ENCODE results near the gene SLC26A9.
"Not testable (repeated sequence)": the region's sequence is repeated elsewhere in the genome, so short reads cannot be mapped to it uniquely, and the experiment has no call there.

The SLC26A9 gene

DNA sequence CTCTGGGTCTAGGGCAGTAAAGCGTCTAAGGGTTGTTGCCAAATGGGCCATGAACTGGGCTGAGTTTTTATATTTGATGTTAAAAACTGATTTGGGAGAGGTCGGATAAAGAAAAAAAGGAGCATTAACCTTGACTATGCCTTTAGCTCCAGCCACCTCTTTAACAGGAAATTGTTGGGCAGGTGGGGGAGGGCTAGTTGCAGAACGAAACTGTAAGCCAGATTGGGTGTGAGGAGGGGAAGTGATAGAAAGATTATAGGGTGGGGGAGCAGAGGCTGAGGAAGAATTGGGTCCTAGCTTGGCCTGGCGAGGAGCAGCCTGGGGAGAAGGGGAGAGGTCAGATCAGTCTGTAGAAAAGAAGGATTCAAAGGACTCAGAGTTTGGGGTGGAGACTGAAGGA is 54.2 kb downstream of the SLC26A9 start:
- not testable (repeated sequence) for DNase-seq

- DNase-seq = no peak
Measured at GRCh38 chr1:205883792-205884191, 59.5 kb downstream of the SLC26A9 start.

- DNase-seq = no peak
Measured at GRCh38 chr1:205880923-205881322, 62.3 kb downstream of the SLC26A9 start.

DNA sequence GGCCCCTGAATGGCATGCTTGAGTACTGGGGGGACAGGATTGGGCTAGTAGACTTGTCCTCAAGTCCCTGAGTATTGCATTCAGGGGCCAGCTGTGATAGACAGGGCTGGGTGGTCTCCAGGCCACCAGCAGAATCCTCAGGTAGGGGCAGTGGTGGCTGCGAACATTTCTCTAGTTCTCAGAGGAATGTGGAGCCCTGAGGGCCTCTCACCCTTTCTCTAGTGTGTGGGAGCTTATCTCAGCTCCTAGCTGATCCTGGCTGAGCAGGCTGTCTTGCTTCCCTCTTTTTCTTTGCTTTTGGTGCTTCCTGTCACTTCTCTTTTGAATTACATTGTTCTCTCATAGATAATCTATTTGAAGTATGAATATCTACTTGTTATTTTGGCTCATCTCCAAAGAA is 63.3 kb downstream of the SLC26A9 start:
- DNase-seq = no peak

GRCh38 chr1:205878026-205878425 is 65.2 kb downstream of the SLC26A9 start:
- no peak for DNase-seq

DNA sequence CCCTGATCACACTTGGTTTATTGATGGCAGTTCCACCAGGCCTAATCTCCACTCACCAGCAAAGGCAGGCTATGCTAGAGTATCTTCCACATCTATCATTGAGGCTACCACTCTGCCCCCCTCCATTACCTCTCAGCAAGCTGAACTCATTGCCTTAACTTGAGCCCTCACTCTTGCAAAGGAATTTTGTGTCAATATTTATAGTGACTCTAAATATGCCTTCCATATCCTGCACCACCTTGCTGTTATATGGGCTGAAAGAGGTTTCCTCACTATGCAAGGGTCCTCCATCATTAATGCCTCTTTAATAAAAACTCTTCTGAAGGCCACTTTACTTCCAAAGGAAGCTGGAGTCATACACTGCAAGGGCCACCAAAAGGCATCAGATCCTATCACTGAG is 70.1 kb downstream of the SLC26A9 start:
- DNase-seq = not testable (repeated sequence)

- DNase-seq = no peak
Measured at GRCh38 chr1:205870236-205870635, 73.0 kb downstream of the SLC26A9 start.

Data from stimulated activated naive CD4-positive, alpha-beta T cell treated with Interleukin-2 at 50 U/mL for 16 hours (primary cell).